Left forelimb (tissue), 1 donor: Measurements from ENCODE around the gene ADAM11.
"Not testable (repeated sequence)": the region's sequence is repeated elsewhere in the genome, so short reads cannot be mapped to it uniquely, and the experiment has no call there.

ENCODE experiments used
- DNase-seq: peaks from one replicate; pipeline ENCODE4 v3.0.0-alpha.2; 2018; ENCODE audit warnings: low spot score

ADAM11 gene

DNA sequence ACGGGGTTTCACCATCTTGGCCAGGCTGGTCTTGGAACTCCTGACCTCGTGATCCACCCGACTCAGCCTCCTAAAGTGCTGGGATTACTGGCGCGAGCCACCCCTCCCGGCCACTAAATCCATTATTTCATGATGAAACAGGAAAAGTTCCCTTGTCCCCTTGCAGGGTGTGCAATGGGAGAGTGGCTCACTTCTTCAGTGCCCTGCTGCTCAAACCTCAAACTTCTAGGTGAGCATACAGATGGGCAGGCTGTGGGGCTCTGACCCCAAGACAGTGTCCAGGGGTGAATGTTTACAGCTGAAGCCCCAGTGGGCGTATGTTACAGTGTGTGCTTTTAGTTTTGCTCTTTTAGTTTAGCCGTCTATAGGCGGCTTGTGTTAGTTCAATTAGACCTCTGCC lies 36.6 kb downstream of the ADAM11 start:
- no peak for DNase-seq

DNA sequence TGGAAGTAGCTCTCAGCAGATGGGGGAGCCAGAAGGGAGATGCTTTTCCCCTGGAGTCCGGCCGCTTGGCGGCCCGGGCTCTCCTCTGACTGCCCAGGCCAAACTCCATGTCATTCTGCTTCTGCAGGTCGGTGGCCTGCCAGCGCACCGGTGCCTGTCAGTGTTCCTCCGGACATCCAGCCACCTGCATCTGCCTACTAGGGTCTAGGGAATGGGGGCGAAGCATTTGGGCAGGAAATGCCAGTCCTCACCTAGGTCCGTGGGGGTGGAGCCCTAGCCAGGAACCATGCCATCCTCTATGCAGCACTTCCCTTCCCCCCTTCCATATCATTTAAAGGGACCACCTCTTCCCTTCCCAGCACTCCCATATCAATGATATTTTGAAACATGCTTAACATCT lies 37.1 kb downstream of the ADAM11 start:
- no peak for DNase-seq

DNA sequence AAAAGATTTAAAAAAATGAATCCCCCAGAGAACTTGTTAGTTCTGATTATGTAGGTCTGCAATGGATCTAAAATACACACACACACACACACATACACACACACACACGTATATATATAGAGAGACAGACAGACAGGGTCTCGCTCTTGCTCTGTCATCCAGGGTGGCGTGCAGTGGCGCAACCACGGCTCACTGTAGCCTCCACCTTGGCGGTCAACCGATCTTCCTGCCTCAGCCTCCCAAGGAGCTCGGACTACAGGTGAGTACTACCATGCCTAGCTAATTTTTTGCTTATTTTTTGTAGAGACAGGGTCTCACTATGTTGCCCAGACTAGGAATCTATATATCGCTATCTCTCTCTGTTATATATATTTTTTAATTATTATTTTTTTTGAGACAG lies 37.9 kb downstream of the ADAM11 start:
- no peak for DNase-seq

DNA sequence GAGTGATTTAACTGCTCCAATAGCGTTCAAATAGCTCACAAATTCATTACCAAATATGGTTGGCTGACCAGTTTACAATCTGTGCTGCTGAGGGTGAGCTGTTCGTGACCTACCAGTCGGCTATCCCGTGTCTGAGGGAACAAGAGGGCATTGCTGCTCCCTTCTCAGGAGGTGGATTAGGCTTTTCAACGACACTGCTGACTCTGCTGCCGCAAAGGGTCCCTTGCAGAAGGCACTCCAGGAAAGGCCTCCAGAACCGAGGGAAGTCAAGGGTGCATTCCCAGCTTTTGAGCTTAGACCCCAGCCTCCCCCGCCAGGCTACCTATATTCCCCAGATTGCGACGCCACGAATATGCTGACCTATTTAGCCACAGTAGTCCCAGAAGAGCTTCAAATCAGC lies 39.0 kb downstream of the ADAM11 start:
- DNase-seq: no peak

DNA sequence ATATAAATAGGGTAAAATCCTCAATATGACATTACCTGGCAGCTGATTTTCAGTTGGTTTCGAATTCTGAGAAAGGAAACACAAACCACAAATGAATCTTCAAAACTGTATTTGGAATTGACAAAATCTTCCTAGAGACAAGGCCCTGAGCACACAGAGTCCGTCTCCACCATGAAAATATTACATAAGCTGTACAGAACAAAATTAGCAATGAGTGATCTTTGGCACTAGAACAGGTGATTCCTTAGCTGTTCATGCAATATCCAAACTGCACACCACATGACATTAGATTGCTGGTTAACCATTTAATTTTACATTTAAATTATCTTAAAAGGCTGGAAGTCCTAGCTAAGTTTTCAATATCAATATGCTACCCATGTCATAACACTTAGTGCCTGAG lies 39.6 kb downstream of the ADAM11 start:
- no peak for DNase-seq

DNA sequence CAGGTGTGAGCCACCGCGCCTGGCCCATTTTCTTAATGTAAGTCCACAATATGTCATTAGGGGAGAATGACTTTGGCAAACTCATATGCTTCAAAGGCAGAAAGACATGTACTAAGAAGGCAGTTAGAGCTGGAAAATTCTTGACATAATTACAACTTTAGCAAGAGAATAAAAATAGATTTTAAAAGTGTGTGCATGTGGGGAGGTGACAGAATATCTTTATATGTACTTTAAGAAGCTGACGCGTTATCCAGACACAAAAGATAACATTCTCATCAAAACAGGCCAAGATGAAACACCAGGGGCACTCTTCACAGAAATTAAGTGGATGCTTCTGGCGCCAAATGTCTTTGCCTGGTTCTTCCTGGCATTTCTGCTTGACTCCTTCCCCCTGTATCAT lies 43.1 kb downstream of the ADAM11 start:
- no peak for DNase-seq

DNA sequence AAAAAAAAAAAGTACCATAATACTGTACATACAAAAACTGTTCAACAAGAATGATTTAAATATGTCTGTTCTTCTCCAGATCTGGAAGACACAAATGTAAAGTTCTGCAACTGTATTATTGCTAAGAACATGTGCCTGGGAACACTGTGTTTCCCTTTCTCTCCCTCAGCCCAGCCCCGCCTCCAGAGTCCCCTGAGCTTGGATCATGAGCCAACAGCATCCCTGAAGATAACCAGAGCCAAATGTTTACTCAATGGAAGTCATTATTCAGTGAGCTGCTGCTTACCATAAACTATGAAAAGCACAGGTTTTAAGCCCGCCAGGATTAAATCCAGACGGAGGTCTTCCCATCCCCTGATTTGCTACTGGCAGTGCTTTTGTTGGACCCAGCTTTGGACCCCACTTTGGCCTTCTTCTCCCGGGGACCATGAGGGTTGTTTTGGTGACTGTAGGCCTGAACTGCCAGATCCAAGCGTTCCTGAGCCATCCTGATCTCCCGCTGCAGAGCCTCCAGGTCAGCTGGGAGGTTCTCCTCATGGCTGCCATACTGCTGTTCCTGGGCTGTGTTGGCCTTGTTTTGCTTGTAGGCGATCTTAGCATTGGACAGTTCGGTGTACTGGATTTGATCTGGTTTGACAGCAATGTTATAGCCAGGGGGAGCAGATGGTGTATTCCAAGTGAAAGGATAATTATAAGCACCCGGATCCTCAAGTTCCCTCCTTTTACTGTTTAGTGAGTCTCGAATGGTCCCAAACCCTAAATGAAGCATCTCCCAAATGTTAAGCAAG lies 45.7 kb downstream of the ADAM11 start:
- no peak for DNase-seq

DNA sequence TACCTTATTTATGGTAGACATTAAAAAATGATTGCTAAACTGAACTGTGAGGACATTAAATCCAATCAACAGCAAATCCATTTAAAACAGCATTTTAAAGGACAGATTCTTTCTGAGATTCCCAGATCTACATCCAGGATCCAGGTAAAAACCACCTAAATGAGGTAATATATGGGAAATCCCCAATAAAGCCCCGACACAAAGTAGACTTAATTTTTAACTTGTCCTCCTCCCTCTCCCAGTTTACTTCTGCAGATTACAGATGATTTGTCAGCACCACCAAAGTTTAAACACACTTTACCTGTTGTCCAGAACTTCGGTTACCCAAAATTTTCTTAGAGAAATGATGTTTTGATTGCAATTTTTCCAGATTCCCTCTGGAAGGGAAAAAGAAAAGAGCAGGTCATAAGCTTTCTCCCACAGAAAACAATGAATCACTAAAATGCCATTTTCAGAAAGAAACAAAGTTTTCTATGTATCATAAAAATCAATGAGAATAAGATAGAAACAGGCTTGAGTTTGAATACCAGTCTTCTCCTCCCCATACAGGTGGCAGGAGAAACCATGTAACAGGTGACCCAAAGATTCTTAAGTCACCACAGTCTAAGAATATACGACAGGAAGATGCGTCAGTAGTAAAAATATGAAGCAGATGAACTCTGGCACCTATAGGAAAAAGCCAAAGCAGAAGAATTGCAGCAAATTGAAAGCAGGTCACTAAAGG lies 48.5 kb downstream of the ADAM11 start:
- no peak for DNase-seq

- no peak for DNase-seq
Measured at GRCh38 chr17:44807817-44808155, 49.0 kb downstream of the ADAM11 start.

DNA sequence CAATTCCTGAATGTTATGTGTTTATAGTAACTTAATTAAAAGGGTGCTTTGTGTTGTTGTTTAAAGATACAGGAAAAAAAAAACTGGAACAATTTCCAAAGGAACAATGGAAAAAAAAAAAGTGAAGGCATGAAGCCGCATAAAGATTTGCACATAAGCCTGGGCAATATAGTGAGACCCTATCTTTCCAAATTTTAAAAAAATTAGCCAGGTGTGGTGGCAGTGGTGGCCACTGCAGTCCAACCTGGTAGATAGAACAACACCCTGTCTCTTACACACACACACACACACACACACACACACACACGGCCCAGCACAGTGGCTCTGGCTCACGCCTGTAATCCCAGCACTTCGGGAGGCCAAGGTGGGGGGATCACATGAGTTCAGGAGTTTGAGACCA lies 49.4 kb downstream of the ADAM11 start:
- DNase-seq: no peak

GRCh38 chr17:44808656-44809388 lies 50.0 kb downstream of the ADAM11 start:
- DNase-seq: not testable (repeated sequence)

GRCh38 chr17:44812263-44812662 lies 53.5 kb downstream of the ADAM11 start:
- no peak for DNase-seq

GRCh38 chr17:44818508-44818907 lies 59.7 kb downstream of the ADAM11 start:
- not testable (repeated sequence) for DNase-seq

GRCh38 chr17:44820631-44821212 lies 61.9 kb downstream of the ADAM11 start:
- DNase-seq: no peak

GRCh38 chr17:44825236-44825635 lies 66.4 kb downstream of the ADAM11 start:
- DNase-seq: not testable (repeated sequence)

GRCh38 chr17:44826123-44826790 lies 67.5 kb downstream of the ADAM11 start:
- no peak for DNase-seq

- no peak for DNase-seq
Measured at GRCh38 chr17:44827863-44828262, 69.1 kb downstream of the ADAM11 start.

GRCh38 chr17:44828919-44829522 lies 70.2 kb downstream of the ADAM11 start:
- DNase-seq: no peak

DNA sequence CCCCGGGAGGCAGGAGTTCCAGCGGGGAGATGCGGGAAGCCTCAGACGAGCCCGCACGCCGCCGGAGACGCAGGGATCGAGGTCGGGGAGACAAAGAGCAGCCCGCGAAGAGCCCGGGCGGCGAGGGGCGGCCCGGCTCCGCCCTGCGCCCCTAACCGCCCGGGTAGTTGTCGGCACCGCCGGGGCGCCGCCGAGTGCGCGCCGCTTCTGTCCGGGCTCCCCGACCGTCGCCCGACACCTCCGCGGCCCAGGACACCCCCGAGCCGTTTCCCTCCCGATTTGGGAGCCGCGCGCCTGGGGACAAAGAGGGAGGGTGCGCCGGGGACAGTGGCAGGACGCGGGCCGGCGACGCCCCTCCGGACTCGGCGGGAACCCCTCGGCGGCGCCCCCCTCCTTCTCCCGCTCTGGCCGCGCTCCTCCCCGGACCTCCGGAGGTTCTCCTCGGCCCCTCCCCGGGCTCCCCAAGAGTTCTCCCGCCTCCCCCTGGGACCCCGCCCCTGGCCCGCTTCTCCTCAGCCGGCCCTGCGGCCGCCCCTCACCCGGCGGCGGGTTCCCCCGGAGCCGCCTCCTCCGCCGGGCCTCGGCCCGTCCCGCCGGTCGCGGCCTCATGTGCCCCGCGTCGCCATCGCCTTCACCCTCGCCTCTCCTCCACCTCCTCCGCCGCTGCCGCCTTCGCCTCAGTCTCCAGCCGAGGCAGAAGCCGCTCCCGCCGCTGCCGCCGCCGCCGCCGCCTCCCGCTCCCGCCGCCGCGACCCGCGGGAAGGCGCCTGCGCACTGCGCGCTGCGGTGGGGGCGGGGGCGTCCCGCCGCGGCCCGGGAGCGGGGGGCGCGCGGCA lies 71.0 kb downstream of the ADAM11 start, which contains the start of gene GJC1:
Gene GJC1, minus strand, starts transcription at position 765 of the 836 bp plus-strand sequence. CDS start 24,470 bp downstream, outside the sequence.
- DNase-seq: peak; percentile 77
